Loucy (cell line): Measurements from ENCODE around the gene FAM98A.

Experiments
- EZH2phosphoT487 ChIP-seq: fragments of 200-600 bp; IDR thresholded peaks from 2 replicates; pipeline ENCODE4 v1.6.1; 2018; ENCODE audit warnings: antibody characterized with exemption, mild to moderate bottlenecking, moderate library complexity, borderline replicate concordance
- TF ChIP-seq, protein P1 (sequence below): fragments of 200-600 bp; sonication (generic); conservative IDR thresholded peaks from 2 replicates; pipeline ENCODE4 v1.5.1; 2014; ENCODE audit warnings: mild to moderate bottlenecking, antibody characterized with exemption, low read length

DNA sequence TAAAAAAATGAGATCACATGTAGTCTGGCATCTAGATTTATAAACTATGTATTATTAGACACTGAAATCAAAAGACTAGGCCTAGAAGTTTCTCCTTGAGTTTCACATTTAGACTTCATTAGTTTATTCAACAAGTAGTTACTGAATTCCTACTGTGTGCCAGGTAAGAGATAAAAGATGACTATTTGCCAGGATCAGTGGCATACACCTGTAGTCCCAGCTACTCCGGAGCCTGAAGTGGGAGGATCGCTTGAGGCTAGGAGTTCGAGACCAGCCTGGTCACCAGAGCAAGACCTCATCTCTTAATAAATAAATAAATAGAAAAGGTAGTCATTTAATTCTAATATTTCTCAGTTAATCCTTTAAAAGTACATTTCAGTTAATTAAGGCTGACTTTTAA, 2.1 kb downstream of the FAM98A start:
- TF ChIP-seq, protein P1, sequence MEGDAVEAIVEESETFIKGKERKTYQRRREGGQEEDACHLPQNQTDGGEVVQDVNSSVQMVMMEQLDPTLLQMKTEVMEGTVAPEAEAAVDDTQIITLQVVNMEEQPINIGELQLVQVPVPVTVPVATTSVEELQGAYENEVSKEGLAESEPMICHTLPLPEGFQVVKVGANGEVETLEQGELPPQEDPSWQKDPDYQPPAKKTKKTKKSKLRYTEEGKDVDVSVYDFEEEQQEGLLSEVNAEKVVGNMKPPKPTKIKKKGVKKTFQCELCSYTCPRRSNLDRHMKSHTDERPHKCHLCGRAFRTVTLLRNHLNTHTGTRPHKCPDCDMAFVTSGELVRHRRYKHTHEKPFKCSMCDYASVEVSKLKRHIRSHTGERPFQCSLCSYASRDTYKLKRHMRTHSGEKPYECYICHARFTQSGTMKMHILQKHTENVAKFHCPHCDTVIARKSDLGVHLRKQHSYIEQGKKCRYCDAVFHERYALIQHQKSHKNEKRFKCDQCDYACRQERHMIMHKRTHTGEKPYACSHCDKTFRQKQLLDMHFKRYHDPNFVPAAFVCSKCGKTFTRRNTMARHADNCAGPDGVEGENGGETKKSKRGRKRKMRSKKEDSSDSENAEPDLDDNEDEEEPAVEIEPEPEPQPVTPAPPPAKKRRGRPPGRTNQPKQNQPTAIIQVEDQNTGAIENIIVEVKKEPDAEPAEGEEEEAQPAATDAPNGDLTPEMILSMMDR, result no peak
- no peak for TF ChIP-seq EZH2phosphoT487
